NCI-H2029 (cell line): ENCODE results near the gene TMEM41B.

Source experiments
- DNase-seq: peaks from one replicate; lab custom pipeline; 2025; lab: John Stamatoyannopoulos, UW

The TMEM41B gene

DNA sequence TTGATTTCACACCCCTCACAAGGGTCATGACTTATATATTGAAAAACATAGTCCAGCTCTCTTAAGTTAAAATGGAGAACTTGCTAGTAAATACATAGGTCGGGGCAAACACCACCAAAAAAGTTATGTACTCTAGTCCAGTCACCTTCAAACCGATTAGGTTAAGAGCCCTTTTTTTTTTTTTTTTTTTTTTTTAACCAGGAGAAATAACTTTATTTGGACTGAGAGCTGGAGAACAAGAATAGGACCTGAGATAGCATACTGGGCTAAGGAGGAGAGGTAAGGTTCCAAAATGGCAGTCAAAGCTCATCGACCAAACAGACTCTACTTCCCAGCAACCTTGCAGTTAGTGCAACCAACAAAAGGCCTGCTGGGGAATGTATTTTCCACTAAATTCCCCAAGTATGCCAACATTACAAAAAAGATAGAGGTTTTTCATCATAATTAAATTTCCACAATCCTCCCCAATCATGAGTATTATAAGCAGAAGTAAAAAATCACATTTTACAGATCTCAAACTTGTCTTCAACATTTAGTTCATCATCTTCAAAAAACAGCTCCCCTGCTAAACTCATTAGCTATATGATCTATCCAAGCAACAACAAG is 3.8 kb downstream of the TMEM41B start:
- DNase-seq, result no peak

DNA sequence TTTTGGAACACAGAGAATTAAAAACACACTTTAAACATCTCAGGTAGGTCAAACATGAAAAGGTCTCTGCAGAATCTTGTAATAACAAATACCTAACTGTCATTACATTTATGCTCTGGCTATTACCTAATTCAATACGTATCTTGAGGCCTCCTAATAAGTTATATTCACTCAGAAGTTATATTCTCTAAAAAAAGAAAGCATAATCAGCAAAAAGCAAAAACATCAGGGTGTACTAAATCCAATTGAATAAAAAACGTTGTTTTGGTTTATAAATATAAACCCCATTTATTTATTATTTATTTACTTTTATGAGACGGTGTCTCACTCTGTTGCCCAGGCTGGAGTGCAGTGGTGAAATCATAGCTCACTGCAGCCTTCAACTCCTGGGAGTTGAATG is 10.2 kb downstream of the TMEM41B start:
- no peak for DNase-seq

GRCh38 chr11:9302448-9302847 is 11.9 kb downstream of the TMEM41B start:
- DNase-seq, result no peak

GRCh38 chr11:9301720-9302119 is 12.7 kb downstream of the TMEM41B start:
- no peak for DNase-seq

GRCh38 chr11:9293646-9294045 is 20.7 kb downstream of the TMEM41B start:
- DNase-seq, result no peak

GRCh38 chr11:9285850-9286587 is 28.4 kb downstream of the TMEM41B start:
- peak; percentile 57 for DNase-seq

- DNase-seq, result peak; percentile 75
These were observed 33.6 kb downstream of the TMEM41B start for GRCh38 chr11:9280655-9281301.

- no peak for DNase-seq
These were observed 37.2 kb downstream of the TMEM41B start for GRCh38 chr11:9277176-9277575.

DNA sequence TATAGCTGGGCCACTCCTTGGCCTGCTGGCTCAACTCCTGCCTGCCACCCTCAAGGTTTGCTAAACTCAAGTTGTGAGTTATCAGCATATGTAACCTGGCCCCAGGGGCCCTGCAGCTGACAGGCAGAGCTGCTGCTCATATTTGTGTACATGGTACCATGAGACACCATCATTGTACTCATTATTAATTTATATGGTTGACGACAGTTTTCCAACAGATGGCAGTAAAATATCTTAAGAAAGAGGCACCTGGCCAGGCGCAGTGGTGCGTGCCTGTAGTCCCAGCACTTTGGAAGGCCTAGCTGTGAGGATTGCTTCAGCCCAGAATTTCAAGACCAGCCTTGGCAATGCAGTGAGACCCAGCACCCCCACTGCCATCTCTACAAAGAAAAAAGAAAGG is 37.8 kb downstream of the TMEM41B start:
- no peak for DNase-seq

GRCh38 chr11:9274499-9275258 is 39.7 kb downstream of the TMEM41B start:
- DNase-seq, result no peak

DNA sequence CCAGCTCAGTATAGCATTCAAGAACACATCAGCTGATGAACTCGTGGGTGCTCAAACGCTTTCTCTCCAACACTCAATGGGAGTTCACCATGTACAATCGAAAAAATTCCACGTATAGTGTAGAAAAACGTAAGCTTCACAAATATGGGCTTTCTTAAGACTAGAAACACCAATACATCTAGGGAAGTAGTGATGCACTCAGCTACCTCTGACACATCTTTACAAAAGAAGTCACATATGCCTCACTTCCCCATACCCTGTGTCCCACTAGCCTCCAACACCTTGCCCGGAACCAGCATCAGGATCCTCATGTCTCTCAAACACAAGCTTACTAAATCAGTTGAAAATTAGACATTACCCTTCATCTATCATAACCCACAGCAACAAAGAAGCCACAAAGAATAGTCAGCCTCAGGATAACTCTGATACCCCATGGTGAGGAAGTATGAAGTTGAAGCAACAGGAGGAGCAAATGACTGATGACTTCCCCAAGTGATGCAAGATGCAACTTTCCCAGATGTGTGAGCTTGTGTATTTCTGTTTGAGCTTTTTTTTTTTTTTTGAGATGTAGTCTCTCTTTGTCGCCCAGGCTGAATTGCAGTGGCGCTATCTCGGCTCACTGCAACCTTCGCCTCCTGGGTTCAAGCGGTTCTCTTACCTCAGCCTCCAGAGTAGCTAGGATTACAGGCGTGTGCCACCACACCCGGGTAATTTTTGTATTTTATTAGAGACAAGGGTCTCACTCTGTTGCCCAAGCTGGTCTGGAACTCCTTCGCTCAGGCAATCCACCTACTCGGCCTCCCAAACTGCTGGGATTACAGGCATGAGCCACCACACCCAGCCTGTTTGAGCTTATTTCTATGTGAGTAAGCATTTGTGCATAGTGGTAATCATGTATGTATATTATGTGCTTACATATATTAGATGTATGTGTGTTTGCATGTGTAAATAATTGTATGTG is 40.7 kb downstream of the TMEM41B start:
- DNase-seq, result no peak

GRCh38 chr11:9269492-9270013 is 44.8 kb downstream of the TMEM41B start:
- no peak for DNase-seq

DNA sequence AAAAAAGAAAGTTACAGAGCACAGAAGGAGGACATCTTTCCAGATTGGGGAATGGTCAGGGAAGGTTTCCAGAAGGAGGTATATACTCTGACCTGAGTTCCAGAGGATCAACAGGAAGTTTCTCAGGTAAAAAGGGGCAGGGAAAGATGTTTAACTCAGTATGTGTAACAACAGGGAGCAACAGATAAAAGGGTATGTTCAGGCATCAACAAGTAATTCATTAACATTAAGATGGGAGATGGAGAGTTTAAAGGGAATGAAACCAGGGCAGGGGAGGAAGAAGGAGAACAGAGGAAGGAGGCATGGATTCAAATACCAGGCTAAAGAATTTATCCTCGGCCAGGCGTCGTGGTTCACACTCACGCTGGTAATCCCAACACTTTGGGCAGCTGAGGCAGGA is 46.7 kb downstream of the TMEM41B start:
- no peak for DNase-seq

GRCh38 chr11:9266926-9267325 is 47.5 kb downstream of the TMEM41B start:
- DNase-seq, result no peak

- no peak for DNase-seq
These were observed 48.2 kb downstream of the TMEM41B start for GRCh38 chr11:9266132-9266736.

- DNase-seq, result peak; percentile 71
These were observed 48.9 kb downstream of the TMEM41B start, which contains the start of gene DENND5A for GRCh38 chr11:9265211-9266131. Gene DENND5A, minus strand, starts transcription at chr11:9265350. Its CDS starts 281 bp downstream, at chr11:9265069.

GRCh38 chr11:9264316-9265210 is 49.8 kb downstream of the TMEM41B start:
- DNase-seq, result no peak

- DNase-seq, result no peak
These were observed 50.5 kb downstream of the TMEM41B start for GRCh38 chr11:9263840-9264315.
